ENCODE results near the gene TMPO.

DNA sequence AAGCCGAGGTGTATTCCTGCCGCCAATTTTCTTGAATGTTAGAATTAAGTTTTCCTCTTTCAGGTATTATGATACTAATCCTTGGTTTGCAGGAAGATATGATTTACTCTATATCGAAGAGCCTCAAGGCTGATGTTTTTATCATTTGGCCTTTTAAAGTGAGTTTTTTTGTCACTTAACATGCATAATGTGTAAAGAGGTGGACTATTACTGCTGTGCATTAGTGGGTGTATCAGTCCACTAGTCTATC, 11.1 kb upstream of the TMPO start:
- TF ChIP-seq, protein P1, sequence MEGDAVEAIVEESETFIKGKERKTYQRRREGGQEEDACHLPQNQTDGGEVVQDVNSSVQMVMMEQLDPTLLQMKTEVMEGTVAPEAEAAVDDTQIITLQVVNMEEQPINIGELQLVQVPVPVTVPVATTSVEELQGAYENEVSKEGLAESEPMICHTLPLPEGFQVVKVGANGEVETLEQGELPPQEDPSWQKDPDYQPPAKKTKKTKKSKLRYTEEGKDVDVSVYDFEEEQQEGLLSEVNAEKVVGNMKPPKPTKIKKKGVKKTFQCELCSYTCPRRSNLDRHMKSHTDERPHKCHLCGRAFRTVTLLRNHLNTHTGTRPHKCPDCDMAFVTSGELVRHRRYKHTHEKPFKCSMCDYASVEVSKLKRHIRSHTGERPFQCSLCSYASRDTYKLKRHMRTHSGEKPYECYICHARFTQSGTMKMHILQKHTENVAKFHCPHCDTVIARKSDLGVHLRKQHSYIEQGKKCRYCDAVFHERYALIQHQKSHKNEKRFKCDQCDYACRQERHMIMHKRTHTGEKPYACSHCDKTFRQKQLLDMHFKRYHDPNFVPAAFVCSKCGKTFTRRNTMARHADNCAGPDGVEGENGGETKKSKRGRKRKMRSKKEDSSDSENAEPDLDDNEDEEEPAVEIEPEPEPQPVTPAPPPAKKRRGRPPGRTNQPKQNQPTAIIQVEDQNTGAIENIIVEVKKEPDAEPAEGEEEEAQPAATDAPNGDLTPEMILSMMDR (IDR thresholded peaks at IDR 0.05), result no peak
- TF ChIP-seq POLR2AphosphoS5 (IDR thresholded peaks at IDR 0.05) (no peak), POLR2A (IDR thresholded peaks at IDR 0.05) (no peak)
